ENCODE measurements around the gene PTTG1IP. TPM values are rescaled to one million over a fixed set of nuclear protein-coding genes. Genes with fewer than 3 reads are reported as not detected.
A peak's percentile ranks its signal among the peaks of the same experiment; 100 is the strongest.

PTTG1IP gene
- total RNA-seq, 1 donor, result 147 TPM

- DNase-seq (ENCODE audit: low read depth in 2 of 3, low spot score in 2 of 3), result no peak
Measured at GRCh38 chr21:44869781-44870747, 3.4 kb downstream of the PTTG1IP start.

- DNase-seq (ENCODE audit: low read depth in 2 of 3, low spot score in 2 of 3), result no peak
Measured at GRCh38 chr21:44868707-44869106, 4.8 kb downstream of the PTTG1IP start.

- DNase-seq (ENCODE audit: low read depth in 2 of 3, low spot score in 2 of 3), result peak in 1 of 3 donors; percentile 52
Measured at GRCh38 chr21:44867999-44868700, 5.3 kb downstream of the PTTG1IP start.

- no peak for DNase-seq (ENCODE audit: low read depth in 2 of 3, low spot score in 2 of 3)
Measured at GRCh38 chr21:44867464-44867863, 6.0 kb downstream of the PTTG1IP start.

GRCh38 chr21:44866780-44867179, 6.7 kb downstream of the PTTG1IP start:
- DNase-seq (ENCODE audit: low read depth in 2 of 3, low spot score in 2 of 3), result peak in 2 of 3 donors; percentile 29 to 33

GRCh38 chr21:44865561-44866280, 7.8 kb downstream of the PTTG1IP start:
- peak in 2 of 3 donors; percentile 55 to 61 for DNase-seq (ENCODE audit: low read depth in 2 of 3, low spot score in 2 of 3)

- no peak for DNase-seq (ENCODE audit: low read depth in 2 of 3, low spot score in 2 of 3)
Measured at GRCh38 chr21:44862869-44863685, 10.4 kb downstream of the PTTG1IP start.

GRCh38 chr21:44858791-44859190, 14.7 kb downstream of the PTTG1IP start:
- no peak for DNase-seq (ENCODE audit: low read depth in 2 of 3, low spot score in 2 of 3)

- no peak for DNase-seq (ENCODE audit: low read depth in 2 of 3, low spot score in 2 of 3)
Measured at GRCh38 chr21:44858291-44858690, 15.2 kb downstream of the PTTG1IP start.

- no peak for DNase-seq (ENCODE audit: low read depth in 2 of 3, low spot score in 2 of 3)
Measured at GRCh38 chr21:44857127-44857892, 16.2 kb downstream of the PTTG1IP start.

- DNase-seq (ENCODE audit: low read depth in 2 of 3, low spot score in 2 of 3), result no peak
Measured at GRCh38 chr21:44856131-44856530, 17.4 kb downstream of the PTTG1IP start.

- no peak for DNase-seq (ENCODE audit: low read depth in 2 of 3, low spot score in 2 of 3)
Measured at GRCh38 chr21:44855572-44855971, 17.9 kb downstream of the PTTG1IP start.

GRCh38 chr21:44854664-44855446, 18.6 kb downstream of the PTTG1IP start:
- DNase-seq (ENCODE audit: low read depth in 2 of 3, low spot score in 2 of 3), result peak in 2 of 3 donors; percentile 88 to 96

GRCh38 chr21:44854391-44854663, 19.2 kb downstream of the PTTG1IP start:
- peak in 2 of 3 donors; percentile 42 to 52 for DNase-seq (ENCODE audit: low read depth in 2 of 3, low spot score in 2 of 3)

- no peak for DNase-seq (ENCODE audit: low read depth in 2 of 3, low spot score in 2 of 3)
Measured at GRCh38 chr21:44853601-44854390, 19.7 kb downstream of the PTTG1IP start.

GRCh38 chr21:44850905-44851657, 22.4 kb downstream of the PTTG1IP start:
- DNase-seq (ENCODE audit: low read depth in 2 of 3, low spot score in 2 of 3), result no peak

- DNase-seq (ENCODE audit: low read depth in 2 of 3, low spot score in 2 of 3), result no peak
Measured at GRCh38 chr21:44850208-44850800, 23.2 kb downstream of the PTTG1IP start.

Data from hematopoietic multipotent progenitor cell (in vitro differentiated cells).